ENCODE results near the gene EID2.

DNA sequence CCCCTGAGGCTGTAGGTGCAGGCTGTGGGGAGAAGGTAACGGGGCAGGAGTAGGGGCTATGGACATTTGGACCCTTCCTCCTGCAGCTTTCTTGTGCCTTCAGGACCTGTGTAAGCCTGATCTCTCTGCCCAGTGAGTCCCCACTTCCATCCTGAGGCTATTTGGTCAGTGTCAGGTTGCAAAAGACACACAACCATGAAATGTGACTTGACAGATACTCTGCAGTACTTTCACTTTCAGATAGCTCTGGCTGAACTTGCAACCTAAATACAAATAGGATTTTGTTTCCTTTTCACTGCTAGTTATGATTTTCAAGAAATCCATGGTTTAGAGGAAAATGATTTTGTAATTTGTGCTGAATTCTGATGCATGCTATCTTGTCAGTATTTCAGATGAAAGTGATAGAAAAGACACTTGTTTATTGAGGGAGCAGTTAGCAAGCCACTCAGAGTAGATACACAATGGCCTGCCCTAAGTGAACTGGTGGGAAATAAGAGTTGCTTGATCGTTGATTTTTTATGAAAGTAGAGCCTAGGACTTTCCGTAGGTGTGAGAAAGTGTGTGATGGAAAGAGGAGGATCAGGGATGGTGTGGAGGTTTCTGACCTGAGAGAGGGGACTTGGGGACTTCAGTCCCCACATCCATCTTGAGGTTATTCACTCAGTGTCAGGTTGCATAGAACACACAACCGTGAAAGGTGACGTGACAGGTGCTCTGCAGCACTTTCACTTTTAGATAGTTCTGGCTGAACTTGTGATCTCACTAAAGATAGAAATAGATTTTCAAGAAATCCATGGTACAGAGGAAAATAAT lies 18.1 kb upstream of the EID2 start:
- TF ChIP-seq, protein P1, sequence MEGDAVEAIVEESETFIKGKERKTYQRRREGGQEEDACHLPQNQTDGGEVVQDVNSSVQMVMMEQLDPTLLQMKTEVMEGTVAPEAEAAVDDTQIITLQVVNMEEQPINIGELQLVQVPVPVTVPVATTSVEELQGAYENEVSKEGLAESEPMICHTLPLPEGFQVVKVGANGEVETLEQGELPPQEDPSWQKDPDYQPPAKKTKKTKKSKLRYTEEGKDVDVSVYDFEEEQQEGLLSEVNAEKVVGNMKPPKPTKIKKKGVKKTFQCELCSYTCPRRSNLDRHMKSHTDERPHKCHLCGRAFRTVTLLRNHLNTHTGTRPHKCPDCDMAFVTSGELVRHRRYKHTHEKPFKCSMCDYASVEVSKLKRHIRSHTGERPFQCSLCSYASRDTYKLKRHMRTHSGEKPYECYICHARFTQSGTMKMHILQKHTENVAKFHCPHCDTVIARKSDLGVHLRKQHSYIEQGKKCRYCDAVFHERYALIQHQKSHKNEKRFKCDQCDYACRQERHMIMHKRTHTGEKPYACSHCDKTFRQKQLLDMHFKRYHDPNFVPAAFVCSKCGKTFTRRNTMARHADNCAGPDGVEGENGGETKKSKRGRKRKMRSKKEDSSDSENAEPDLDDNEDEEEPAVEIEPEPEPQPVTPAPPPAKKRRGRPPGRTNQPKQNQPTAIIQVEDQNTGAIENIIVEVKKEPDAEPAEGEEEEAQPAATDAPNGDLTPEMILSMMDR (IDR thresholded peaks at IDR 0.05), result no peak
- no peak for TF ChIP-seq POLR2A (IDR thresholded peaks at IDR 0.05)

Data from tibial nerve (tissue), 3 donors.